ENCODE results near the gene SARNP.

SARNP gene

DNA sequence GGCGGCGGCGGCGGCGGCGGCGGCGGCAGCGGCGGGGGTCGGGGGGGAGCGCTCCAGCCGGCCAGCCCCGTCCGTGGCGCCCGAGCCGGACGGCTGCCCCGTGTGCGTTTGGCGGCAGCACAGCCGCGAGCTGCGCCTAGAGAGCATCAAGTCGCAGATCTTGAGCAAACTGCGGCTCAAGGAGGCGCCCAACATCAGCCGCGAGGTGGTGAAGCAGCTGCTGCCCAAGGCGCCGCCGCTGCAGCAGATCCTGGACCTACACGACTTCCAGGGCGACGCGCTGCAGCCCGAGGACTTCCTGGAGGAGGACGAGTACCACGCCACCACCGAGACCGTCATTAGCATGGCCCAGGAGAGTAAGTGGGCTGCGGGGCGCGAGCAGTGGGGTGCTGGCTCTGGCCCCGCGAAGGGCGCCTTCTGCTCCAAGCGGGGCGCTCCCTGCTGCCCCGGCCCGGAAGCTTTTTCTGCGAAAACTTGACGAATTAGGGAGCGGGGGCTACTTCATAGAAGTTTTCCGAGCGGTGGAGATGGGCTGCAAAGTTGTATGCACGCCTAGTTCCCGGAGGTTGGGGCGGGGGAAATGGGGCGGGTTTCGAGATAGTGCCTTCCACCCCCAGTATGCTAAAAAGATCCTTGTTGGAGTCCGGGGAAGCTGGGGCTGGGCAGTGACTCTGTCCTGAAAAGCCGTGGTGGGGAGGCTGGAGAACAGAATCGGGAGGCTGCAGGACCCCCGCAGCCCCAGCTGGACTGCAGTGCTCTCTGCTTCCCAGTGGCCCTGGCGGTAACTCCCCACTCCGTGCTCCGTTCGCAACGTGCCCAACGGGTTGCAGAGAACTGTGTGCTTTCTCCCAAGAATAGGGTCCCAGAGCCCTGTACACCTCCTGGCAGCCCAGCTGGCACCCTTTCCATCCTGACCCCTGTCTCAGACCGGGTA, 73.9 kb downstream of the SARNP start:
- no peak overlapping the region for H3K9ac ChIP-seq
- H2AFZ ChIP-seq, result peak overlapping the region; percentile 81

DNA sequence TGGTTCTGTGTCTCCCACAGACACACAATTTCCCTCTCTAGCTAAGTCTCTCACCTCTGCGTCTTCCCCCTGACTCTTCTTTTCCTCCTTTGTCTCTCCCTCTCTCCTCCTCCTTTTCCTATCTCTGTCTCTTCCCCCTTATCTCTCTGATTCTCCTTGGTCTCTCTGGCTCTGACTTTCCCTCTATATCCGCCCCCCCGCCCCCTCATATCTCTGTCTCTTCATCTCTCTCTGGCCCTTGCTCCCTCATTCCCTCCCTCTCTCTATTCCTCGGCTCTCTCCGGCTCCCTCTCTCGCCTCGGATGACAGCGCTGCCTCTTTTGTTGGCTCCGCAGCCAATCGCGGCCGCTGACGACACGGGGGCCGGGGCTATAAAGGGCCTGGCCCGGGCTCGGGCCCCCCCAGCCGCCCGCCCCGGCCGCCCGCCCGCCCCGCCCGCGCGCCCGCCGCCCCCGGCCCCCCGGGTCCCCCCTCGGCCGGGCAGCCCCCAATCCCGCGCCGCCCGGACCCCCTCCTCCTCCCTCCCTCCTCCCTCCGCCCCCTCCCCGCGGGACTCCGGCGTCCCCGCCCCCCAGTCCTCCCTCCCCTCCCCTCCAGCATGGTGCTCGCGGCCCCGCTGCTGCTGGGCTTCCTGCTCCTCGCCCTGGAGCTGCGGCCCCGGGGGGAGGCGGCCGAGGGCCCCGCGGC, 74.7 kb downstream of the SARNP start, which contains the start of gene GDF11:
GDF11 (plus strand) TSS at position 404 of the 687 bp plus-strand sequence; CDS start at position 599, 195 bp downstream.
- H2AFZ ChIP-seq, result peak within 1 kb of the TSS; percentile 85
- no peaks in the 10 kb centered on the region for H3K27me3 ChIP-seq (ENCODE audit: control insufficient read depth, insufficient read depth, low read length)
- TF ChIP-seq, protein P1, sequence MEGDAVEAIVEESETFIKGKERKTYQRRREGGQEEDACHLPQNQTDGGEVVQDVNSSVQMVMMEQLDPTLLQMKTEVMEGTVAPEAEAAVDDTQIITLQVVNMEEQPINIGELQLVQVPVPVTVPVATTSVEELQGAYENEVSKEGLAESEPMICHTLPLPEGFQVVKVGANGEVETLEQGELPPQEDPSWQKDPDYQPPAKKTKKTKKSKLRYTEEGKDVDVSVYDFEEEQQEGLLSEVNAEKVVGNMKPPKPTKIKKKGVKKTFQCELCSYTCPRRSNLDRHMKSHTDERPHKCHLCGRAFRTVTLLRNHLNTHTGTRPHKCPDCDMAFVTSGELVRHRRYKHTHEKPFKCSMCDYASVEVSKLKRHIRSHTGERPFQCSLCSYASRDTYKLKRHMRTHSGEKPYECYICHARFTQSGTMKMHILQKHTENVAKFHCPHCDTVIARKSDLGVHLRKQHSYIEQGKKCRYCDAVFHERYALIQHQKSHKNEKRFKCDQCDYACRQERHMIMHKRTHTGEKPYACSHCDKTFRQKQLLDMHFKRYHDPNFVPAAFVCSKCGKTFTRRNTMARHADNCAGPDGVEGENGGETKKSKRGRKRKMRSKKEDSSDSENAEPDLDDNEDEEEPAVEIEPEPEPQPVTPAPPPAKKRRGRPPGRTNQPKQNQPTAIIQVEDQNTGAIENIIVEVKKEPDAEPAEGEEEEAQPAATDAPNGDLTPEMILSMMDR (IDR thresholded peaks at IDR 0.05), result no peak
- H3K36me3 ChIP-seq (ENCODE audit: control insufficient read depth, insufficient read depth, low read length), result no peaks in the 10 kb centered on the region
- no peaks in the 10 kb centered on the region for H3K79me2 ChIP-seq
- H3K4me2 ChIP-seq (ENCODE audit: low read length), result peak within 1 kb of the TSS; percentile 64
- H3K9ac ChIP-seq, result no peak within 1 kb of the TSS
- H3K4me3 ChIP-seq (ENCODE audit: low read depth, low read length), result peak within 1 kb of the TSS; percentile 49
- no peak within 1 kb of the TSS for H3K27ac ChIP-seq
- no peaks in the 10 kb centered on the region for H3K9me3 ChIP-seq (ENCODE audit: control insufficient read depth, low read length)
- peaks cover 12% of the 10 kb centered on the region for H3K4me1 ChIP-seq

More for the DNA sequence above, 73.9 kb downstream of the SARNP start:
- no peaks in the 10 kb centered on the region for H3K27me3 ChIP-seq (ENCODE audit: control insufficient read depth, insufficient read depth, low read length)
- no peaks in the 10 kb centered on the region for H3K36me3 ChIP-seq (ENCODE audit: control insufficient read depth, insufficient read depth, low read length)
- H3K4me2 ChIP-seq (ENCODE audit: low read length), result peak overlapping the region; percentile 64
- no peaks in the 10 kb centered on the region for H3K9me3 ChIP-seq (ENCODE audit: control insufficient read depth, low read length)
- H3K4me1 ChIP-seq, result peaks cover 5% of the 10 kb centered on the region
- H3K4me3 ChIP-seq (ENCODE audit: low read depth, low read length), result peak overlapping the region; percentile 49
- H3K79me2 ChIP-seq, result no peaks in the 10 kb centered on the region
- no peak overlapping the region for H3K27ac ChIP-seq
- TF ChIP-seq, protein P1 (IDR thresholded peaks at IDR 0.05), result peak; percentile 14

DNA sequence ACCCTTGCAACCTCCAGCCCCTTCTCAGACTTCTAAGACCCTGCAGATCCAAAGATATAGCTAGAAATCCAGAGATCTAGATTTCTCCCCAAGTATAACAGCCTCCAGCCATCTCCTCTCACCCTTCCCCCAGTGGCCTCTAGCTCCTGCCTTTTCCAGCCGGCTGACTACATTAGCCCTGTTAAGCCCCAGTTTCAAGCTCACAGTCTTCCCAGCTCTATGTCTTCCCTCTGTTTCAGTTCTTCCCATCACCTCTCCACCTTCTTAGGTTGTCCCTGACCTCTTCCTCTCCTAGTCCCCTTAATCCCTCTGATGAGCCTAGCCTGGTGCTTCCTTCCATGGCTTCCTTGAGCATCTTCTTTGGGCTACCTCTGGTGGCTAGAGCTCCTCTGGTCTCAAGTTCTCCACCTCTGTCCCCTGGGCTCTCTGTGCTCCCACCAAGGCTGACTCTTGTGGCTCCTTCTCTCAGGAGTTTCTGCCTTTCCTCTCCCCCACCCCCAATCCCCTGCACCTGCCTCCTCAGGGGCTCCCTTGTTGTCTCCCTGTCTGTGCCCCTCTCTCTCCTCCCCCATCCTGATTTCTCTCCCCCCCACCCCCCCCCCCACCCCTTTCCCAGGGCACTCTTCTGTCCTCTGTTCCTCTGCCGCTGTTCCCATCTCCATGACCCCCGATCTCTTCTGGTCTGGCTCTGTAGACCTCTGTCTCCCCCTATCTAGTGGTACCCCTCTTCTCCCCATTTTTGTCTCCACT, 75.4 kb downstream of the SARNP start:
- TF ChIP-seq, protein P1 (IDR thresholded peaks at IDR 0.05), result no peak
- H3K79me2 ChIP-seq, result no peaks in the 10 kb centered on the region
- H3K27ac ChIP-seq, result no peak overlapping the region
- H3K9ac ChIP-seq, result no peak overlapping the region
- peak overlapping the region; percentile 85 for H2AFZ ChIP-seq
- peak overlapping the region; percentile 53 for H3K4me2 ChIP-seq (ENCODE audit: low read length)
- H3K27me3 ChIP-seq (ENCODE audit: control insufficient read depth, insufficient read depth, low read length), result no peaks in the 10 kb centered on the region
- H3K36me3 ChIP-seq (ENCODE audit: control insufficient read depth, insufficient read depth, low read length), result no peaks in the 10 kb centered on the region
- H3K4me3 ChIP-seq (ENCODE audit: low read depth, low read length), result no peak overlapping the region
- no peaks in the 10 kb centered on the region for H3K9me3 ChIP-seq (ENCODE audit: control insufficient read depth, low read length)
- H3K4me1 ChIP-seq, result peaks cover 16% of the 10 kb centered on the region

DNA sequence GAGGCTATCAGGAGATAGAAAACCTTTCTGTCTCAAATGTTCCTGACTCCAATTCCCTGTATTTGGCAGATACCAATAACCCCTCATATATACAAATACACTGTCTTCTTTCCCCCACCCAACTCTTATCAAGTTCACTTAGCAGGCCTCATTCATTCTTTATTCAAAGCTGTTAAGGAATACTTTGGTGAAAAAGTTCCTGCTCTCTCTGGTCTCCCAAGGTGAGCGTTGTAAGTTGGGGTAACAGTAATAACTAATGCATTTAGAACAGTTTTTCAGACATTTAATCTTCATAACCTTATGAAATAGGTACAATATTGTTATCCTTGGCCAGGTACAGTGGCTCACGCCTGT, 78.5 kb downstream of the SARNP start:
- H3K9me3 ChIP-seq (ENCODE audit: control insufficient read depth, low read length), result no peaks in the 10 kb centered on the region
- H2AFZ ChIP-seq, result no peak overlapping the region
- peak overlapping the region; percentile 79 for H3K4me3 ChIP-seq (ENCODE audit: low read depth, low read length)
- H3K36me3 ChIP-seq (ENCODE audit: control insufficient read depth, insufficient read depth, low read length), result no peaks in the 10 kb centered on the region
- TF ChIP-seq, protein P1 (IDR thresholded peaks at IDR 0.05), result no peak
- no peak overlapping the region for H3K4me2 ChIP-seq (ENCODE audit: low read length)
- peak overlapping the region; percentile 69 for H3K27ac ChIP-seq
- H3K4me1 ChIP-seq, result peaks cover 15% of the 10 kb centered on the region
- H3K79me2 ChIP-seq, result peaks cover 8% of the 10 kb centered on the region
- no peaks in the 10 kb centered on the region for H3K27me3 ChIP-seq (ENCODE audit: control insufficient read depth, insufficient read depth, low read length)
- no peak overlapping the region for H3K9ac ChIP-seq

Measured in parathyroid adenoma (tissue), 2 donors.